ENCODE results near the gene RUNX1.

GRCh38 chr21:34999397-34999941 lies 49.6 kb downstream of the RUNX1 start:
- TF ChIP-seq CTCF (IDR thresholded peaks at IDR 0.05) (no peak), POLR2A (IDR thresholded peaks at IDR 0.05) (no peak)

Measured in vagina (tissue), 2 donors.